ENCODE measurements around the gene SRL. TPM values are rescaled to one million over a fixed set of nuclear protein-coding genes. Genes with fewer than 3 reads are reported as not detected.

The SRL gene
- total and polyA plus RNA-seq, 2 of the 8 experiments (the other 6 are each of a cell fraction or from before 2014, with no cell fraction given): 0.05 TPM; not detected in 1

- TF ChIP-seq FOSL1 (IDR thresholded peaks at IDR 0.05; ENCODE audit: insufficient read depth, low read depth, low read length) (no peak), TAF7 (optimal IDR thresholded peaks at IDR 0.05; ENCODE audit: borderline replicate concordance, low read depth, low read length) (no peak), TBP (IDR thresholded peaks at IDR 0.05; ENCODE audit: low read depth, low read length) (no peak)
These were observed 20.5 kb upstream of the SRL start (continued) for GRCh38 chr16:4262303-4262835.

Data from H1 (cell line).